Right ventricle myocardium superior (tissue), 1 donor: ENCODE data around the gene TAF6. TPM values are rescaled to one million over a fixed set of nuclear protein-coding genes. Genes with fewer than 3 reads are reported as not detected.

Experiments used
- ATAC-seq: fragments of 200-7000 bp; cut with Tn5 transposase; one replicate; pipeline ENCODE4 v1.9.1; 2020; ENCODE audit warnings: mild to moderate bottlenecking; ENCODE audit not compliant: poor library complexity
- DNase-seq: peaks from one replicate; pipeline ENCODE4 v3.0.0-alpha.2; 2020
- intact Hi-C: fragments of 100-400 bp; cut with DNase I; formaldehyde crosslinking; loops from one replicate; pipeline ENCODE4 v1.11.2; 2022
- long read RNA-seq: library from polyadenylated mRNA; unstranded; transcript quantifications from one replicate; pipeline ENCODE4 v2.0.0, GENCODE V29; 2021
- total RNA-seq: library from RNA; stranded (reverse); fragmentation: NEBNext Ultra II Directional; extraction: Animal tissue kit (Norgen Biotek cat#: 25700); gene quantifications from one replicate; pipeline ENCODE4 v1.2.1, GENCODE V29; 2021
- donor health status: DM: no; HTN: yes; CAD: no; lungs with severe emphysema.

Gene TAF6
- 35.8 TPM for total RNA-seq
- long read RNA-seq, transcript TAF6-211 (15 exons, 2,464 nt) = major isoform, 43 of 105 reads
- long read RNA-seq, transcript TAF6-201 (15 exons, 2,727 nt) = minor isoform, 14 of 105 reads
- long read RNA-seq, partial matches to known transcripts = 22 of 105 reads
- long read RNA-seq, other reads (novel, unspliced or antisense) = 24 of 105 reads

DNA sequence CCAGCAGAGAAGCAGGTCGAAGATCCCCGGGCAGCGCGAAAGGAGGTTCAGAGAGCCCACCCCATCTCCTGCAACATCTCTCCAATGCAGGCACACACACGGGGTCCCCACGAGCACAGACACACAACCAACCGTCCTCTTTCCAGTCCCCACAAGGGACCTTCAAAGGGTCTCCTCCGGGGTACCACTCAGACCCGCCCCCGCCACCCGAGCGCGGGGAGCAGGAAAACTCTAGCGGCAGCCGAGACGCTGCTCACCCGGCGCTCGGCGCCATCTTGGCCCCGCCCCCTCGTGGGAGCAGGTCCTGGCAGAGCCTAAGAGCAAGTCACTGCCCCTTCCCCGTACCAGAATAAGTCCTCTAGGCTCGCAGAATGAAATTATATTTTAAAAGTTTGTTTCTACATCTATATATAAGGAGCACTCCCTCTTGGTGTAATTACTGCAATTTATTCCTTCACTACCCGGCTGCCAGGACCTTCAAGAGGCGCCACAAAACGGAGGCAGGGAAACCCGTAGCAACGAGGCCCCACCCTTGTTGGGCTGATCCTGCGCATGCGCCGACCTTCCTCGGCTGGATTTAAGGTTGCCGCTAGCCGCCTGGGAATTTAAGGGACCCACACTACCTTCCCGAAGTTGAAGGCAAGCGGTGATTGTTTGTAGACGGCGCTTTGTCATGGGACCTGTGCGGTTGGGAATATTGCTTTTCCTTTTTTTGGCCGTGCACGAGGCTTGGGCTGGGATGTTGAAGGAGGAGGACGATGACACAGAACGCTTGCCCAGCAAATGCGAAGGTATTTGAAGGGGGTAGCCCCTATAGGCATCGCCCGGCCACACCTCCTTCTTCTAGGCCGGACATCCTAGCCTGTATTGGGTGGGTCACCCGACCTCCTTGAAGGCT, at the start of gene TAF6, which contains the start of gene CNPY4:
TSS of gene TAF6 (minus strand) at position 287 of the 898 bp plus-strand sequence. CDS start 5,149 bp downstream, outside the sequence.
TSS of gene CNPY4 (plus strand) at position 563 of the 898 bp plus-strand sequence. CDS start at position 674, 111 bp downstream.
- peak; percentile 98 for ATAC-seq
- intact Hi-C loops = no loop called here

DNA sequence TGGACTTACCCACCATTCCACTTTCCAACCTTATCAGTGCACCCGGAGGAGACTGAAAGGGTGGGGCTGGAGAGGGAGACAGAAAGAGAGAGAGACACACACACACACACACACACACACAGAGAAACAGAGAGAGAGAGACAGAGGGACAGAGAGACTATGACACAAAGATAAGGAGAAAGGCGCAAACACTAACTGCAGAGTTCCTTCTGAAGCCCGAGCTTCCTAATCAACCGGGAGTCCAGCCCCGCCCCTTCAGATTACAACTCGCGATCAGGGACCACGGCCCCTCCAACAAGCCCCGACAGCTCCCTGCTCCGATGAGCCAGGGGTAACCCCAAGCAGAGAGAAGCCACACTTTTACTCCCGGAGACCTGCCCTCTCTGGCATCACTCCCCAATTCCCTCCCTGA, 48.8 kb upstream of the TAF6 start:
- DNase-seq (no peak), ATAC-seq (peak; percentile 59)
- intact Hi-C loops = no loop called here

More for the DNA sequence above, at the start of gene TAF6, which contains the start of gene CNPY4:
- DNase-seq = peak; percentile 97

DNA sequence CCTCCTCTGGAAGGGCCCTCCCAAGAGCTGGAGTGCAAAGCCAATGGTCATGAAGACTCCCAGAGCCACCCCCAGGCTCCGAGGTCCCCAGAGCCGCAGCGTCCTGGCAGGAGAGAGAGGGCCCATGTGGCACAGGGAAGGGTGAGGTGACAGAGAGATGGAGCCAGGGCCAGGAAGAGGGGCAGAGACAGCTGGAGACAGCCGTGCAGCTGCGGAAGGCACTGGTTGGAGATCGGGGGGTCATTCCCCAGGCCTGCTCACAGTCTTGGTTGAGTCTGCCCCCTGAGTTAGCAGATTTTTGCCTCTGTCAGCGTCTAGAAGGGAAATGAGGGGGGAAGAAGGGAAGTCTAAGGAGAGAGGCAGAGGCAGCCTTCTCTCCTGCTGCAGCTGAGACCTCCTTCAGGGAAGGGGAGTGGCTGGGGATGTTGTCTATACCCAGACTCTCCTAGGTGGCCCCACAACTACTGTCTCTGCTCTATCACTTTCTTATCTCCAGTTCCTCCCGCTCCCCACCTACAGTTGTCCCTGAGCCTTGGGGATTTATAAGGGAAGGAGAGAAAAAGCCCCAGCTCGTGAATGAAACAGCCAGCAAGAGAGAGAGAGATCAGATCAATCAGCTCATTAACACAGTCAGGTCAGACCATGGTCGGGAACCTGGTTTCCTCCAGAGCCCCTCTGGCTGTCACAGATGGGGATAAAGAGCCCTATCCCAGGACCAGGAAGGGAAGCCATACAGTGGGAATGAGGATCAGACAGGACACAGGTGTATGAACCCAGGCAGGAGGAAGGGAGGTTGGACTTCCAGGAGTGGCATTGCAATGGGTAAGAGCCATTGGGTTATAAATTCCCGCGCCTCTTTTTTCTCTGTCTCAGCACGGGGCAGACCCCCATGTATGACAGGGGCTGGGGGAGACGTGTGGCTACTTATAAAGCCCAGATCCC, 48.1 kb upstream of the TAF6 start:
- DNase-seq (no peak), ATAC-seq (no peak)
- intact Hi-C loops = no loop called here

DNA sequence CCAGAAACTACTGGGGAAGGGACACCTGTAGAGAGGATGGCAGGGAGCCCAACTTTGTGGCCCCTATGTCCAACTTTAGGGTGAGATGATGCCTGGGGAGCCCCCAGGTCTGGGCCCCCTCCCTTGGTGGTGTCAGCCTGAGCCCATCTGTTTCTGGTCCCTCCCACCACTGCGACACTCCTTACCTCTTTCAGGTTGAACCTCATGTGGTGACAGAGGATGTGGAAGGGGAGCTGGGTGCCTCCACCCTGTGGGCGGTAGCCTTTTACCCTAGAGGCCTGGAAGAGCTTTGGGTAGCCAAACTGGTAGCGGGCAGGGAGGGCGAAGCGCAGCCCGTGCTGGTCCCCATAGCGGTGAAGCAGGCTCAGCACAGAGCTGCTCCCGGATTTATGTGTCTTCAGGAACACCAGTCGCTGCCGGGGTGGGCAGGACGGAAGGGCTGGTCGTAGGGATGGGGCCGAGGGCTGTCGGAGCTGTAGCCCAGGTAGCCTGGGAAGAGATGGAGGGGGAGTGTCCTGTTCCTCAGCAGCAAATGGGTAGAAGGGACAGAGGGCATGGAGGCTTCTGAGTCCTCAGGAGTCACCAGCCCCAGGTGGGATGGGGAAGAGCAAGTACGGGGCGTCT, 47.3 kb upstream of the TAF6 start:
- DNase-seq (no peak), ATAC-seq (no peak)
- intact Hi-C loops = no loop called here

DNA sequence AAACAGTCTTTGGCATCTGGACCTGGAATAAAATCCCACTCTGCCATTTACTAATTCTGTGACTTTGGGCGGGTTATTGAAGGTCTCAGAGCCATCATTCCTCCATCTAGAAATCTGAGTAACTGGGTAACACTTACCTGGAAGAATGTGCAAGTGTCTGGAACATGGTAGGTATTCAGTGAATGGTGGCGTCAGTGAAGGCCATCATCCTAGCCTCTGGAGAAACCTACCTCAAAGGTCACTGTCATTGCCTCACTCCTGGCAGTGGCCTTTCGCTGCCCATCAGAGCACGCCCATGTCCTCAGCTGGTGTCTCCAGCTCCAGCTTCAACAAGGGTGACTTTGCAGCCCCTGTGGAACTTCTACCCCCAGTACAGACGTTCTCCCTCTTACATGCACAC, 44.7 kb upstream of the TAF6 start:
- ATAC-seq = no peak
- no peak for DNase-seq
- intact Hi-C loops = no loop called here

DNA sequence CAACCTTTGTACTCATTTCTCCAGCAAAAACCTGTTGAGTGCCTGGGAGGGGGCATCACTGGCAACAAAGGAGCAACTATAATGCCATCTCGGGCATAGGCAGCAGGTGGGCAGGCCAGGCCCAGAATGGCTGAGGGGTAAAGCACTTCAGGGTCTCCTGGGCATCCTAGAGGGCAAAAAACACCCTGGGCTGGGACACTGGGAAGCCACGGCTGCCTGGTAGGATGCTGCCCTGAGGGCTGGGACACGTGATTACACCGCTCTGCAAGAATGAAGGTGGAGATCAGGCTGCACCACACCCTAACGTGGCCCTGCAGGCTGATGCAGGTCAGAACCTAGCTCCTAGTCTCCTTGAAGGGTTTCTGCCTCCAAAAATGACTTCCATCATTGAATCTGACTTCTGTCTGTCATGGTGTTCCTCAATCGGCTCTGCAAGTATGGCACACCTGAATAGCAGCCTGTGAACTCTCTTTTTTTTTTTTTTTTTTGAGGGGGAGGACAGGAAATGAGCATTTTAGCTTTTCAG, 43.9 kb upstream of the TAF6 start:
- DNase-seq (no peak), ATAC-seq (no peak)
- intact Hi-C loops = no loop called here

DNA sequence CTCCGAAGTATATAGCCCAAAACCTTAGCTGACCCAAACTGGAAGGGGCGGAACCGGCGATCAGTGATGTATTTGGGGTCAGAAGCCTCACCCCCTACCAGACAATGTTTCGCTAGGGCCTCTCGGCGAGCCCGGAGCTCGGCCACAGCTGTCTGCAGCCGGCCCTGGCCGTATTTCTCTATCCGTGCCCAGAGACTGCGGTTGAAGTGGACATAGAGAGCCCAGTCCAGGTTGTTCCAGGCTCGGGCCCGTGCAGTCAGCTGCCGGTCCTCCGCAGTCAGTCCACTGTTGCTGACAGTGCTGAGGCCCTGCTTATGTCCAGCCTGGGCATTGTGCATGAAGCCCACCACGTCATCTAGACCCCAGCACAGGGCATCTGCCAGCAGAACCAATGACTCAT, 40.9 kb upstream of the TAF6 start:
- no peak for DNase-seq
- intact Hi-C loops = no loop called here
- ATAC-seq = no peak

DNA sequence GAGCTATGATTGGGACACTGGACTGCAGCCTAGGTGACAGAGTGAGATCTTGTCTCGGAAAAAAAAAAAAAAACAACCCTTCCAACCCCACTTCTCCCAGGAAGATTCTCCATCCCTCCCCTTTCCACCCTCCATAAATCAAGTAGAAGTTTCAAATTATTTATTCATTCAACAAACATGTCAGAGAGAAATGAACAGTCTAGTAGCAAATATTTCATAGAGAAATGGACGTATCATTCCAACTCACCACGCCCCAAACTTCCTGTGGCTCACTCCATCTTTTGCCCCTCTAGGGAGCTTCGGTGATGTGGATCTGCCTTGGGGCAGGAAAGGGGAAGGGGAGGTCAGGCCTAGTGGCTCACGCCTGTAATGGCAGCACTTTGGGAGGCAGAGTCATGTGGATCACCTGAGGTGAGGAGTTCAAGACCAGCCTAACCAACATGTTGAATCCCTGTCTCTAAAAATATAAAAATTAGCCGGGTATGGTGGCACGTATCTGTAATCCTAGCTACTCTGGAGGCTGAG, 40.0 kb upstream of the TAF6 start:
- intact Hi-C loops = no loop called here
- DNase-seq = no peak
- ATAC-seq = no peak

DNA sequence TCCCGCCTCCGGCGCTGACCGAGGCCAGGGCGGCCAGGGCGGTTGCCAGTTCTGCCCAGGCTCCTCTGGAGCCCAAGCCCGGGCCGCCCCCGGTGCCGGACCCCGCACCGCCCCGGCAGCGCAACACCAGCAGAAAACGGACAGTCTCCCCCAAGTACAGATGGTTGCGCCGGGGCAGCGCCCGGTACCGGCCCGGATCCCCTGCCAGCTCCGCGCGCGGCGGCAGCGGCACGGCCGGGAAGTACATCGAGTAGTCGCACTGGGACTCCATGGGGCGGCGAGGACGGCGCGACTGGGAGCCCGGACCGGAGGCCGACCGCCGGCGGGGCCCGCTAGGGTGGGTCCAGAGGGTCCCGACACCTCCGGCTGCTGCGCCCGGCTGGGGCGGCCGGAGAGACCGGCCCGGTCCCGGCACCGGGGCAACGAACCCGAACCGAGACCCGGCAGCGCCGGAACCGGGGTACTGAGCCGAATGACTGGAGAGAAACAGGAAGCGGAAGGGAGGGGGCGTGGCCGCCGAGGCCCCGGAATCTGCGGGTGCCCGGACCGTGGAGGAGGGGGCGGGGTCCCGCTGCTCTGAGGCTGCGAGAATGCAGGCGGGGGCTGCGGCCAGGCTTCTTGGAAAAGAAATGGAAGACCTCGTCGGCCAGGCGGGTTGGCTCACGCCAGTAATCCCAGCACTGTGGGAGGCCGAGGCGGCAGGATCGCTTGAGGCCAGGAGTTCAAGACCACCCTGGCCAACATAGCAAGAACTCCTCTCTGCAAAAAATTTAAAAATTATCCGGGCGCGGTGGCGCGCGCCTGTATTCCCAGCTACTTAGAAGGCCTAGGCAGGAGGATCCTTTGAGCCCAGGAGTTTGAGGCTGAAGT, 39.3 kb upstream of the TAF6 start, which contains the start of gene TRAPPC14:
TSS of gene TRAPPC14 (minus strand) at position 495 of the 870 bp plus-strand sequence. CDS start at position 271, 224 bp downstream.
- DNase-seq (peak; percentile 98), ATAC-seq (peak; percentile 96)
- intact Hi-C loops = no loop called here

DNA sequence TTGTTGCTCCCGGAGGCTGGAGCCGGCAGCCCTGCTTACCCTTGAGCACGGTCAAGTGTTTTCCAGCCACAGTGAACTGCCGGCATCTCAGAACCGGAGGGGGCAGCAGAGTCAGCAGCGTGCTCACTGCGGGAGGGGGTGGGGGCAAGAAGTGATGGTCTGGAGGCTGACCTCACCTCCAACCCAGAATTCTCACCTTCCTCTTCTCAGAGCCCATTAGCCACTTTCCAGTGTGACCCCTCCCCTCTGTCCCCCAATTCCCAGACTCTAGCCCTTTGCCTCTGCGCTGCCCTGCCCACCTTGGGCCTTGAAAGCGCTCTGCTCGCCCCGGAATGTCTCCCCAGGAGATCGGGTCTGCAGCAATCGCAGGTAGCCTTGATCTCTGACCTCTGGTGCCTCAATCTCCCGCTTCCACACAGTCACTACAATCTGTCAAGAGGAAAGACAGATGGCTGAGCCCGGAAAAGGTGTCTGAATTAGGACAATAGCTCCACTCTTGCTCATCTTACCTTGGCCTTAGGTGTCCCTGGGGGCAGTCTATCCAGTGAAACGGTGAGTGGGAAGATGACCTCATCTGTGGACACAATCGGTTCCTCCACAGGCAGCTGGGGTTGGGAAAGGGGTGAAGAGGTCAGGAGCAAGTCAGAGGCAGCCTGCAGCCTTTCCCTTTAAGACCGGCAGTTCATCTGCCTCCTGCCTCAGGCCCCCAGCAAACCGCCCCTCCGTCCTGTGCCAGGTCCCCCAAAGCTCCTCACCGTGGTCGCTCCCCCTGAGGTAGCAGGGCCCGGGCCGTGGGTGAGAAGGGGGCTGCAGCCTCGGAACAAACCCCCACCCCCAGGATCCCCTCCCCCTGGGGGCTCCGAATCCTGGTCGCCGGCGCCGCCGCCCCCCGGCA, 38.4 kb upstream of the TAF6 start:
- ATAC-seq (peak; percentile 9), DNase-seq (no peak)
- intact Hi-C loops = no loop called here

DNA sequence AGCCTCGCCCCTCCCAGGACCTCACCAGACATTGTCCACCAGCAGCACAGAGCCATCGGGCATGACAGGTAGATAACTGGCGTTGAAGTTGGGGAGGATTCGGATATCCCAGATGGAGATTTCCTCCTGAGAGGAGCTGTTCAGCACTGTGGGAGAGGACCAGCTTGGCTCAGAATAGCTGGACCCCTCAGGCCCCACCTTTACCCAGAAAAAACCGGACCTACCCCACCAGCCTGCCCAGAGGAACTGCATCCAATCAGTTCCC, 37.8 kb upstream of the TAF6 start:
- no peak for DNase-seq
- ATAC-seq = no peak
- intact Hi-C loops = no loop called here

DNA sequence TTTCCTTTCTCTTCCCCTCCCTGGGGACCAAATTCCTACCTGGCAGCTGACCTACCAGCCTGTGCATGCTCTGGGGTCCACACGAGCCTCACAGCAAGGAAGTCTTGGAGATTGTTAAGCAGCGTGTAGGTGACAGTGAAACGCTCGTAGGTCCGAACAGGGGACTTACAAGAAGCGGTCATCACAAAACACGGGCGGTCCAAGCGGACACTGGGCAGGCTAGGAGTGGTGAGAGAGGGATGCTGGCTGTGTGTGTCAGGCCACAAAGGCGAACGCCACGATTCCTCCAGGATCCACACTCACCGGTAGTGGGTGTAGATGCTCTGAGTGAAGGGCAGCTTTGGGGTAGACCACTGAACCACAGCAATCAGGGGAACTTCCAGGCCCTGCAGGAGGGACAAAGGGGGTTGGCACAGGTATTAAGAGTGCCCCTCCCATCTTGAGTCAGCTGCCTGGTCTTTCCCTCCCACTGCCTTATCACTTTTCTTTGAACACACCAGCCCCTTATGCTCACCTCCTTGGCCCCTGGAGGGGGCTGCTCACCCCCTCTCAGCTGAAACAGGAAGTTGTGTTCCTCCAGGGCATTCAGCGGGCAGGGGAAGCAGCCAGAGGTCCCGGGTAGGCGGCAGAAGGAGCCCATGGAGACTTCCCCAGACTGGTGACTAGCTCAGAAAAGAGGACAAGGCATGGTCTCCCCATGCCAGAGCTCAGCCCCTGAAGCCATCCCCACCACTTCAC, 37.3 kb upstream of the TAF6 start:
- ATAC-seq (no peak), DNase-seq (no peak)
- intact Hi-C loops = no loop called here

DNA sequence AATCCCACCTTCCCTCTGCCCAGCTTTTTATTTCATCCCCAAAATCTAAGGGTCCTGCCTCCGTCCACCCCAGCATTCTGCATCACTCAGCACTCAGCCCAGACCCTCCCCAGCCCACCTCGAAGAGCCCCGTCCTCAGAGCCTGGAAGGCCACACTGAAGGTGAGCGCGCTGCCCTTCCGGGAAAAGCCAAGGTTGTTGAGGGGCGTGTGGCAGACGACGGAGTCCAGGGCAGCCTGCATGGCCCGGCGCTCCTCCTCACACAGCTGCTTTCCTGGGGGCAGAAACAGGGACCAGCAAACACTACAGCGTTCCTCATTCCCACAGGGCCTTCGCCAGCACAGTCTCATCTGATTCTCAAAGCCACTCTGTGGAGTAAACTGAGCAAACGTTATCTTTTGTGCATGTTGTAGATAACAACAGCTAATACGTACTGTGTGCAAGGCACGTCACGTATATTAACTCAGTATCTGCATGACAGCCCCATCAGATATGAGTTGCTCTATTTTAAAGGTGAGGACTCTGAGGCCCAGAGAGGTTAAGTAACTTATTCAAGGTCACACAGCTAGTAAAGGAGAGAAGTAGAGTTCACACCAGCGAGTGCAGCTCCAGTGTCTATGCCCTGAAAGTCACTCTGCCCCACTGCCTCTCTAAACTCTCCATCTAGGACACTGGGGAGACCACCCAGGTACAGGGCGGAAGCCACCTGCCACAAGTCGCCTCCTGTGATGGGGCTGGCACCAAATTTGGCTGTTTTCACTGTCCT, 36.6 kb upstream of the TAF6 start:
- ATAC-seq (no peak), DNase-seq (no peak)
- intact Hi-C loops = no loop called here

DNA sequence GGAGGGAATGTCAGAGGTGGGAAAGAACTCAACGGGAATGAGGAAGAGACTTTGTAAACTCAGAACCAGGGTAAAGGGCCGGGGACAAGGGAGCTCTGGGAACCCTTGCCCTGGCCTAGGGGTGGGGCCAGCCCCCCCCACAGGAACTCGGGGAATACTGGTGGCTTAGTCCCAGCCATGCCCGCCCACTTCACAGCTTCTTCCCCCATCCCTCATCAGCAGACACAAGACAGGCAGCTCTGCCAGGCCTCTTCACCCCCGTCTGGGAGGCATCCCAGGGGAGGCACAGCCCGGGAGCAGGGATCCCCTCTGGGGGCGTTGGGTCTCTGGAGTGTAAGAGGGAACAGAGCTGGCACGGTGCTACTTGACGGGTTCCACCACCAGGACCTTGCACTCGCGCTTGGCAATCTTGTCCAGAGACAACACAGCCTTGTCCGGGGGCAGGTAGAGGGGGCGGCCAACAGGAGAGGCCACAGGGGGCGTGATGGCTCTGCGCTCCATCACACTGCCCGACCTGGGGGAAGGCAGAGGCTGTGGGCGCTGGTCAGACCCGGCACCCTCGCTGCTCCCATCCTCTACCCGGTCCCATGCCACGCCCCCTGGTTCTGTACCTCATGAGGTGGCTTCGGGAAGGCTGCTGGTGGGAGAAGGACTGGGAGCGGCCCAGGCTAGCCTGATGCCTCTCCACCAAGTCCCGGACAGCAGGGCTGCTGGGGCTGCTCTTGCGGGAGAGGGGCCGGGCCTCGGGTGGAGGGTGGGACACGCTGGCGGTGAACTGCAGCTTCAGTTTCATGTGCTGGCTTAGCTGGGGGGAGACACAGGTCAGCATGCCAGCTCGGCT, 35.7 kb upstream of the TAF6 start:
- DNase-seq (no peak), ATAC-seq (no peak)
- intact Hi-C loops = no loop called here
